Testis (tissue), 2 donors: ENCODE data around the gene TNFRSF6B.

Experiments used
- CTCF ChIP-seq, 3 experiments: fragments of 450-650 bp in 2 of 3; fragments of 200-600 bp in 1 of 3; sonication (generic) in 1 of 3; IDR thresholded peaks; one replicate each; pipeline ENCODE4 v1.5.1; 2016 to 2019; ENCODE audit warnings: antibody characterized with exemption in 3 of 3, mild to moderate bottlenecking in 2 of 3, moderate library complexity in 1 of 3
- POLR2A ChIP-seq: fragments of 450-650 bp; IDR thresholded peaks from one replicate; pipeline ENCODE4 v1.6.1; 2017; ENCODE audit warnings: antibody characterized with exemption, mild to moderate bottlenecking, moderate library complexity

DNA sequence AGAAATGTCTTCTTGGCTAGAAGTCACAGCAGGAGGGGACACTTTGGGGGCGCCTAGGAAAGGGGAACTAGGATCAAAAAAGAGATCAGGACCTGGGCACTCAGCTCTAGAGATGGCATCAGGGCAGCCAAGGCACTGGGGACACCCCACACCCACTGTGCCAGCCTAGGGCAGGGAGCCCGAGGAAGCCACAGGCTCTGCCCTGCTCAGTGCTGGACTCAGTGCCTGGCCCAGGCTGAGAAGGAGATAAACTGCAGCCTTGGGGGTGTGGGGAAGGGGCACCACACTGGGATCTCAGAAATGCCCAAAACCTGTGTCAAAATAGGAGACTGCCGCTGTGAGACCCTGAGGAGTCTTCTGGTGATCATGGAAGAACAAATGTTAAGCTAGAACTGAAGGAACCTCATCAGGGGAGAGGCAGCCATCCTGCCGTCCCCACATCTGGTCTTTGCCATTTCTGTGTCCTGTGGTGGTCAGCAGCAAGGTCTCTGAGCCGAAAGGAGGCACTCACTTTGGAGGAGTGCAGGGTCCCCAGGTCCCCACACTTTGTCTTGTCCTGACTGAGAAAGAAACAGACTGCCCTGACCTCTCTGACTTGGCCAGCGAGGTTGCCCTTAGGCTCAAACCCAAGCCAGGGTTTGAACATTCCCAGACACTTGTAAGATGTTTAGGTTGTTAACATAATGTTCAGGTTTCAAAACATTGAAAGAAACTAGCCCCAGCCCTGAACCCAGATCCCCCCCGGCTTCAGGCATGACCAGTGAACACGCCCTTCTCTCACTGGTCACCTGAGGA lies 9.0 kb downstream of the TNFRSF6B start:
- TF ChIP-seq CTCF (IDR thresholded peaks at IDR 0.05) (no peak), POLR2A (no peak)
